ENCODE measurements around the gene APOBEC3G.

GRCh38 chr22:39106326-39106725 lies 29.3 kb downstream of the APOBEC3G start:
- TF ChIP-seq CTCF (IDR thresholded peaks at IDR 0.05; ENCODE audit: low read length) = no peak
- TF ChIP-seq EZH2 (IDR thresholded peaks at IDR 0.05; ENCODE audit: borderline replicate concordance, low read length) = no peak
